ENCODE data around the gene AKR1D1. TPM values are rescaled to one million over a fixed set of nuclear protein-coding genes. Genes with fewer than 3 reads are reported as not detected.
"Not testable (repeated sequence)": the region's sequence is repeated elsewhere in the genome, so short reads cannot be mapped to it uniquely, and the experiment has no call there.

Gene AKR1D1
- total RNA-seq, 1 experiment from 2014 or later = 2.3 TPM

DNA sequence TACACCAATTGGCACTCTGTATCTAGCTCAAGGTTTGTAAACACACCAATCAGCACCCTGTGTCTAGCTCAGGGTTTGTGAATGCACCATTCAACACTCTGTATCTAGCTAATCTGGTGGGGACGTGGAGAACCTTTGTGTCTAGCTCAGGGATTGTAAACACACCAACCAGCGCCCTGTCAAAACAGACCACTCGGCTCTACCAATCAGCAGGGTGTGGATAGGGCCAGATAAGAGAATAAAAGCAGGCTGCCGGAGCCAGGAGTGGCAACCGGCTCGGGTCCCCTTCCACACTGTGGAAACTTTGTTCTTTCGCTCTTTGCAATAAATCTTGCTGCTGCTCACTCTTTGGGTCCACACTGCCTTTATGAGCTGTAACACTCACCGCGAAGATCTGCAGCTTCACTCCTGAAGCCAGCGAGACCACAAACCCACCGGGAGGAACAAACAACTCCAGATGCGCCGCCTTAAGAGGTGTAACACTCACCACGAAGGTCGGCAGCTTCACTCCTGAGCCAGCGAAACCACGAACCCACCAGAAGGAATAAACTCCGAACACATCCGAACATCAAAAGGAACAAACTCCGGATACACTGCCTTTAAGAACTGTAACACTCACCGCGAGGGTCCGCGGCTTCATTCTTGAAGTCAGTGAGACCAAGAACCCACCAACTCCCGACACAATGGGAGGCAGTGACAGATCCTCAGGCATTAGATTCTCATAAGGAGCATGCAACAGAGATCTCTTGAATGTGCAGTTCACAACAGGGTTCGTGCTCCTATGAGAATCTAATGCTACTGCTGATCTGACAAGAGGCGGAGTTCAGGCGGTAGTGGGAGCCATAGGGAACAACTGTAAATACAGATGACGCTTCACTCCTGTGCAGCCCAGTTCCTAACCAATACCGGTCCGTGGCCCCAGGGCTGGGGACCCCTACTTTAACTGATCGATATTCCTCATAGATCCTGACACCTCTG, 70.8 kb downstream of the AKR1D1 start:
- POLR2A ChIA-PET; H3K27me3 ChIP-seq (replicated peaks; ENCODE audit: control insufficient read depth, insufficient read depth, low read length); H3K36me3 Mint-ChIP-seq (ENCODE audit: insufficient read depth, unreplicated experiment); H3K27me3 Mint-ChIP-seq (ENCODE audit: insufficient read depth, unreplicated experiment); H3K4me1 Mint-ChIP-seq (ENCODE audit: low read depth, unreplicated experiment); H3K9me3 ChIP-seq; CTCF ChIA-PET; H3K36me3 ChIP-seq (ENCODE audit: control insufficient read depth, insufficient read depth, low read length); intact Hi-C loops (cut with micrococcal nuclease; ENCODE audit: unreplicated experiment); H3K4me1 ChIP-seq; H3K9me3 Mint-ChIP-seq (ENCODE audit: unreplicated experiment): not testable (repeated sequence)
- peak; percentile 46 to 54 for DNase-seq
- Mint-ChIP-seq H3K4me3 (ENCODE audit: unreplicated experiment) (peak overlapping the region; percentile 83), H3K27ac (ENCODE audit: unreplicated experiment) (peak overlapping the region; percentile 60)
- TSS peak; percentile 97 for BruUV-seq (replicated peaks)
- peak overlapping the region; percentile 39 for H3K4me3 ChIP-seq (ENCODE audit: low read depth, low read length)

DNA sequence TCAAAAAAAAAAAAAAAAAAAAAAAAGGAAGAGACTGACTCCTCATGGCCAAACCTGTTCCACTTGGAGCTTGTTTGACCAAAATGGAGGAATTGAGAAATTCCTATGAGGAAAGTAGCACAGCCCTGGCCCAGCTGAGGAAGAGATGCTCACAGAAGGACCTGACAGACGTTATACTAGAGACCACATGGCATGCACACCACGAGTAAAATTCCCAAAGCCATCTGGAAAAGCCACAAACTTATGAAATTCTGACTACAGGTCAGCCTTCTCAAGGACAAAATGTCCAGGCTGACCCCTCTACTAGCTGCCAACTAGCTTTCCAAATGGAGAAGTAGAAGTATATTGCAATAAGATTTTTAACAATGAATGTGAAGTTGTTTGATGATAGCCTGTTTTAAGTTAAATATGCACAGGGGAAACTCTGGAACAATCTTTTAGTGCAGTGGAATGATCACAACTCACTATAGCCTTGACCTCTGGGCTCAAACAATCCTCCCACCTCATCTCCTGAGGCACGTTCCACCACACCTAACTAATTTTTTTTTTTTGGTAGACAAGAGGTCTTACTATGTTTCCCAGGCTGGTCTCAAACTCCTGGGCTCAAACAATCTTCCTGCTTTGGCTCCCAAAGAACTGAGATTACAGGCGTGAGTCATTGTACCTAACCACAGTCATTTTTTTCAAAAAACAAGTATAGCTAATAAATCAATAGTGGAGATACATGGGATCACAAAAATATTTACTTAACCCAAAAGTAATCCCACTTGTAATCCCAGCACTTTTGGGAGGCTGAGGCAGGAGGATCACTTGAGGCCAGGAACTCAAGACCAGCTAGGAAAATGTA, 75.7 kb downstream of the AKR1D1 start:
- Mint-ChIP-seq H3K27ac (ENCODE audit: unreplicated experiment) (no peak overlapping the region), H3K27me3 (ENCODE audit: insufficient read depth, unreplicated experiment) (no peaks in the 10 kb centered on the region), H3K36me3 (ENCODE audit: insufficient read depth, unreplicated experiment) (peaks cover 3% of the 10 kb centered on the region), H3K9me3 (ENCODE audit: unreplicated experiment) (no peaks in the 10 kb centered on the region), H3K4me1 (ENCODE audit: low read depth, unreplicated experiment) (no peaks in the 10 kb centered on the region), H3K4me3 (ENCODE audit: unreplicated experiment) (no peak overlapping the region)
- peaks cover 3% of the 10 kb centered on the region for H3K9me3 ChIP-seq
- intact Hi-C loops (cut with micrococcal nuclease; ENCODE audit: unreplicated experiment) = no loop called here
- ChIA-PET CTCF (no interaction called here), POLR2A (no interaction called here)
- H3K36me3 ChIP-seq (ENCODE audit: control insufficient read depth, insufficient read depth, low read length) = no peaks in the 10 kb centered on the region
- H3K4me3 ChIP-seq (ENCODE audit: low read depth, low read length) = no peak overlapping the region
- TF ChIP-seq, protein P1, sequence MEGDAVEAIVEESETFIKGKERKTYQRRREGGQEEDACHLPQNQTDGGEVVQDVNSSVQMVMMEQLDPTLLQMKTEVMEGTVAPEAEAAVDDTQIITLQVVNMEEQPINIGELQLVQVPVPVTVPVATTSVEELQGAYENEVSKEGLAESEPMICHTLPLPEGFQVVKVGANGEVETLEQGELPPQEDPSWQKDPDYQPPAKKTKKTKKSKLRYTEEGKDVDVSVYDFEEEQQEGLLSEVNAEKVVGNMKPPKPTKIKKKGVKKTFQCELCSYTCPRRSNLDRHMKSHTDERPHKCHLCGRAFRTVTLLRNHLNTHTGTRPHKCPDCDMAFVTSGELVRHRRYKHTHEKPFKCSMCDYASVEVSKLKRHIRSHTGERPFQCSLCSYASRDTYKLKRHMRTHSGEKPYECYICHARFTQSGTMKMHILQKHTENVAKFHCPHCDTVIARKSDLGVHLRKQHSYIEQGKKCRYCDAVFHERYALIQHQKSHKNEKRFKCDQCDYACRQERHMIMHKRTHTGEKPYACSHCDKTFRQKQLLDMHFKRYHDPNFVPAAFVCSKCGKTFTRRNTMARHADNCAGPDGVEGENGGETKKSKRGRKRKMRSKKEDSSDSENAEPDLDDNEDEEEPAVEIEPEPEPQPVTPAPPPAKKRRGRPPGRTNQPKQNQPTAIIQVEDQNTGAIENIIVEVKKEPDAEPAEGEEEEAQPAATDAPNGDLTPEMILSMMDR (IDR thresholded peaks at IDR 0.05; ENCODE audit: insufficient read depth in 1 of 2, low read depth in 1 of 2, low read length in 1 of 2, severe bottlenecking in 1 of 2, unreplicated experiment in 1 of 2) = no peak
- H3K4me1 ChIP-seq = no peaks in the 10 kb centered on the region
- no peak for DNase-seq
- no TSS peak for BruUV-seq (replicated peaks)
- no peaks in the 10 kb centered on the region for H3K27me3 ChIP-seq (replicated peaks; ENCODE audit: control insufficient read depth, insufficient read depth, low read length)

DNA sequence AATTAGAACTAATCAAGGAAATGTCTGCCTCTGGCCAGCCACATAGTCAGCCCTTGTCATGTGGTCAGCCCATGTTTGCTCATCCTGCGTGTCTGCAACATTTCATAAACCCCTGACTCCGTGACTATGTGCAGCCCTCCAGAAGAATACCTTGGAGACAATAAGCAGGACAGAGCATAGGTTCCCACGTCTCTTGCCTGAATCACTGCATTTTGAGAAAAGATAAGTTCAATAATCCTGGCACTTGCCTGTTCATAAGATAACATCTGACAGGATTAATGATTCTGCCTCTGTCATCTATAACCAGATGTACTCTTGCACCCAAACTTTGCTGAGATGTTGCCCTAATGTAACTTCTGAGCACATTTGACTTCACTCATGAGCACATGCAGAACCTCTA, 78.4 kb downstream of the AKR1D1 start:
- no peak for DNase-seq
- H3K4me3 ChIP-seq (ENCODE audit: low read depth, low read length) = no peak overlapping the region
- TF ChIP-seq, protein P1 (IDR thresholded peaks at IDR 0.05; ENCODE audit: insufficient read depth in 1 of 2, low read depth in 1 of 2, low read length in 1 of 2, severe bottlenecking in 1 of 2, unreplicated experiment in 1 of 2) = no peak
- no peaks in the 10 kb centered on the region for H3K36me3 ChIP-seq (ENCODE audit: control insufficient read depth, insufficient read depth, low read length)
- BruUV-seq (replicated peaks) = no TSS peak
- peaks cover 3% of the 10 kb centered on the region for H3K9me3 ChIP-seq
- H3K36me3 Mint-ChIP-seq (ENCODE audit: insufficient read depth, unreplicated experiment) = no peaks in the 10 kb centered on the region
- no peaks in the 10 kb centered on the region for H3K27me3 ChIP-seq (replicated peaks; ENCODE audit: control insufficient read depth, insufficient read depth, low read length)
- H3K27ac Mint-ChIP-seq (ENCODE audit: unreplicated experiment) = no peak overlapping the region
- H3K9me3 Mint-ChIP-seq (ENCODE audit: unreplicated experiment) = no peaks in the 10 kb centered on the region
- POLR2A ChIA-PET = no interaction called here
- CTCF ChIA-PET = no interaction called here
- H3K27me3 Mint-ChIP-seq (ENCODE audit: insufficient read depth, unreplicated experiment) = no peaks in the 10 kb centered on the region
- intact Hi-C loops (cut with micrococcal nuclease; ENCODE audit: unreplicated experiment) = no loop called here
- H3K4me3 Mint-ChIP-seq (ENCODE audit: unreplicated experiment) = no peak overlapping the region
- H3K4me1 ChIP-seq = peaks cover 14% of the 10 kb centered on the region
- H3K4me1 Mint-ChIP-seq (ENCODE audit: low read depth, unreplicated experiment) = peaks cover 12% of the 10 kb centered on the region

All from Caco-2 (cell line).